Hematopoietic multipotent progenitor cell treated with erythropoietin and hydrocortisone succinate and interleukin-3 and kit ligand, for 15 days (in vitro differentiated cells): ENCODE results near the gene SWAP70.
"Not testable (repeated sequence)": the region's sequence is repeated elsewhere in the genome, so short reads cannot be mapped to it uniquely, and the experiment has no call there.

Experiments used
- DNase-seq: peaks from one replicate; pipeline ENCODE4 v3.0.0-alpha.2; 2015; ENCODE audit warnings: low spot score

Gene SWAP70

DNA sequence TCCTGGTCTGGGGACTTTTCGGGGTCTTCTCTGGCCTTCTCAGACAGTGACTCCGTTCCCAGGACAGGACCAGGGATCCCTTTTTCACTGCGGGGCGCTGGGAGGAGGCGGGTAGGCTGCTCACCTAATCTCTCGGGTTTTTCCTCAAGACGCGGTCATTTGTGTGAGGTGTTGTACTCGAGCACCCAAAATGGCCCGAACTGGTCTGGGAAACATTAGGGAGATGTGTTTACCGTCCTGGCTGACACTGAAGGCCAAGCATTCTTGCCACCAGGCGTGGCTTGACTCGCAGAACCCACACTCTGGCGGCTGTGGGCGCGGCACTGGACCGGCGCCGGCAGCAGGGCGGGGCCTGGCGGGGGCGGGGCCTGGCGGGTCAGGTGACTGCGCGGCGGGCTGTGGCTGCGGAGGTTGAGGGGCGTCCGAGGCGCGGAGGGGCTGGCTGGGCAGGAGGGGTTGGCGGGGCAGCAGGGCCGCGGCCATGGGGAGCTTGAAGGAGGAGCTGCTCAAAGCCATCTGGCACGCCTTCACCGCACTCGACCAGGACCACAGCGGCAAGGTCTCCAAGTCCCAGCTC is at the start of gene SWAP70:
SWAP70 (plus strand) TSS at position 379 of the 577 bp plus-strand sequence; CDS start at position 482, 103 bp downstream.
- peak; percentile 78 for DNase-seq

DNA sequence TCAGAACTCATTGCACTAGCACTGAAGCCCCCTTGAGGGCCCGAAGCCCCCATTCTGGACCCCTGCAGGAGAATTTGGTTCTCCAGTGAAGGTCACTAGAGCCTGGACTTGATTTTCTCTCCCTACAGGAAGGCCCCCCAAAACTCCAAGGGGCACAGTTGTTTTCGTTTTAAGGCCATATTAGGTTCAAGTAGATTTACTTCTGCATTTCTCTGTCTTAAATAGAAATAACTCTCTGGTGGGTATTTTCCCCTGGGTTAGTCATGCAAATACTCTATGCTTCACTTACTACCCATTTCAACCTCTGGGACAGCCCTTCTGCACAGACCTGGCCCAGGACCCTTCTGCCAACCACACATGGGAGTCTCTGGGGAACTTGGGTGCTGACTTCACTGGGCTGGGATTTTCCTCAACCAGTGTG is 48.8 kb upstream of the SWAP70 start:
- no peak for DNase-seq

- DNase-seq: no peak
These were observed 47.7 kb upstream of the SWAP70 start for GRCh38 chr11:9616042-9616675.

- no peak for DNase-seq
These were observed 47.0 kb upstream of the SWAP70 start for GRCh38 chr11:9616858-9617257.

DNA sequence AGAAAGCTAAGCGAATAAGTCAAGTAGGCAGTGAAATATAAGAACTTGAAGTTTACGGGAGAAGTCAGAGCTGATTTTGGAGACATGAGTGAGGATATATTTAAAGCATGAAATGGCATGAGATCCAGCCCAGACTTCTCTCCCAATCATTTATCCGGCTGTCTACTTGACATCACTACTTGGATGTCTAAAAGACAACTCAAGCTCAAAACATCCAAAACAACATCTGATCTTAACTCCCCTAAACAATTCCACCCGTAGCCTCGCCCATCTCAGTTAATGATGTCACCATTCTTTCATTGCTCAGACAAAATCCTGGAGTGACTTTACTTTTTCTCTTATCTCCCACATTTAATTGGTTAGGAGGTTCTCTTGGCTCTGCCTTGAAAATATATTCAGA is 45.9 kb upstream of the SWAP70 start:
- DNase-seq: no peak

- DNase-seq: no peak
These were observed 44.9 kb upstream of the SWAP70 start for GRCh38 chr11:9619004-9619403.

DNA sequence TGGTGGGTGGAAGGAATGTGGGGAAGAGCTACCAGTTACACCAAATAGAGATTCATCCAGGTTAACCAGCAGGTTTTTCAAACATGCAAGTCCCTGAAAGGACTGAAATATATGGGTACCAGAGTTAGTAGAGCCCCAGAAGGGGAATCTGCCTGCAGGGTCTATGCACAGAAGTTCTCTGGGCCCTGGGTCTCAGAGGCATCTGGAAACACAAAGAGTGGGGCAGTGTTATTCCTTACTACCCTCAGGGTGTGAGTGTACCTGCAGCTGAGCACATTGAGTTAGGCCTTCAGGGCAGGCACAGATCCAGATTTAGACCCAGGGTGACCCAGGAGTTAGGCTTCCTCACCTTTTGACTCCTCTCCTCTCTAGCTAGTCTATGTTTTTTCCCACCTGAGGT is 43.9 kb upstream of the SWAP70 start:
- DNase-seq: no peak

DNA sequence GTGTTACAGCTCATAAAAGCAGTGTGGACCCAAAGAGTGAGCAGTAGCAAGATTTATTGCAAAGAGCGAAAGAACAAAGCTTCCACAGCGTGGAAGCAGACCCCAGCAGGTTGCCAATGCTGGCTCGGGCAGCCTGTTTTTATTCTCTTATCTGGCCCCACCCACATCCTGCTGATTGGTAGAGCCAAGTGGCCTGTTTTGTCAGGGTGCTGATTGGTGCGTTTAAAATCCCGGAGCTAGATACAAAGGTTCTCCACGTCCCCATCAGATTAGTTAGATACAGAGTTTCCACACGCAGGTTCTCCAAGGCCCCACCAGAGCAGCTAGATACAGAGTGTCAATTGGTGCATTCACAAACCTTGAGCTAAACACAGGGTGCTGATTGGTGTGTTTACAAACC is 41.5 kb upstream of the SWAP70 start:
- DNase-seq: not testable (repeated sequence)

- DNase-seq: not testable (repeated sequence)
These were observed 40.8 kb upstream of the SWAP70 start for GRCh38 chr11:9623053-9623452.

DNA sequence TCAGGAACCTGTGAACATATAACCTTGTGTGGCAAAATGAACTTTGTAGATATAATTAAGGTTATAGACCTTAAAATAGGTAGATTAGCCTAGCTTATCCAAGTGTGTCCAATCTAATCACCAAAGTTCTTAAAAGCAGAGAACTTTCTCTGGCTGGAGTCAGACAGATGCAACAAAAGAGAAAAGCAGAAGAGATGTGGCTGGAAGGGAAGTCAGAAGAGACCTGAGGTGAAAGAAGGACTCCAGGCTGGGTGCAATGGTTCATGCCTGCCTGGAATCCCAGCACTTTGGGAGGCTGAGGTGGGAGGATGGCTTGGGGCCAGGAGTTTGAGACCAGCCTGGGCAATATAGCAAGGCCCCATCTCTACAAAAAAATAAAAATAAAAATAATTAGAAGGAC is 39.4 kb upstream of the SWAP70 start:
- no peak for DNase-seq

- no peak for DNase-seq
These were observed 38.7 kb upstream of the SWAP70 start for GRCh38 chr11:9625162-9625561.

DNA sequence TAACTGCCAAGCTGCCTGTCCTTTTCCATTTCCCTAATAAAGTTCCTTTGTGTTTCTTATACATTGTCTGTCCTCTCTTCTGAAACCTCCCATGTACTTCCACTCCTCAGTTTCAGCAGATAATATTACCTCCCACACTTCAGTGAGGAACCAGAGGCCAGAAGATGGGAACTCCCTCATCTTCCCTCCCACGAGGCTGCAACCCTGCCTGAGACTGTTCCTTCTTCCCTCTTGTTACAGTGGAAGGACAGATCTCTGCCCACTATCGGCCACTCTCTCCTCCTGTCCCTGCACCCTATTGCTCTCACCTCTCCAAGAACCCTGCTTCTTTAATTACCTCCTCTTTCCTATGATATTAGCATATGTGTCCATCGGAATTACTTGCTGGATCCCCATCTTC is 38.1 kb upstream of the SWAP70 start:
- DNase-seq: no peak

DNA sequence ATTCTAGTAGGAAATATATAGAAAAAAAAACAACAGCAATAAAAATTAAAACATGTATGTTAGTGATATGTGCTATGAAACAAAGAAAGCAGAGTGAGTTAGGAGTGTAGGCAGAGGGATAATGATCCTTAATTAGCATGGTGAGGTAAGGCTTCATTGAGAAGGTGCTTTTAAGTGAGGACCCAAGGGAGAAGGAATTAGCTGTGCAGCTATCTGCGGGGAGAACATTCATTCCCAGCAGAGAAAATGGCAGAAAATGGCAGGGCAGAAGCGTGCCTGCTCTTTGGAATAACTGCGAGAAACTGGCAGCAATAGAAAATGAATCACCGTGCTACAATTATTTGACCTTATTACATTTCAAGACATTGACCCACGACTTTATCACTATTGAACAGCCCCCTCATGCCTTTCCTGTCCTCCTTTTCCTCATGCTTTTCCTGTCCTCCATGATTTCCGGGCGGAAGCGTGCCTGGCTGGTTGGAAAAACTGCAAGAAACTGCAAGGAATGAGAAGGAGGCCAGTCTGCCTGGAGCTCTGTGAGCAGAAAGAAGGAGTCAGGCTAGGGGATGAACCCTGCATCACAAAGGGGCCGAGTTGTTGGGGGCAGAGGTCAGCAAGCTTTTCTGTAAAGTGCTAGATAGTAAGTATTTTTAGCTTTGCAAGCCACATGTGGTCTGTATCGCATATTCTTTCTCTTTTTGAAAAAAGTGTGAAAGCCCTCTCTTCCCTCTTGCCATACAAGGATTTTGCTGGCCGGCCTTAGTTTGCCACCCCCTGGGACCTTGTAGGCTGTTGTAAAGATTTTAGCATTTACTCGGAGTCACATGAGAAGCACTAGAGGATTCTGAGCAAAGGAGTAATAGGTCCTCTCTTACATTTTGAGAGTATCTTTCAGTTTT is 37.1 kb upstream of the SWAP70 start:
- no peak for DNase-seq

- DNase-seq: no peak
These were observed 34.8 kb upstream of the SWAP70 start for GRCh38 chr11:9629064-9629463.

- no peak for DNase-seq
These were observed 30.2 kb upstream of the SWAP70 start for GRCh38 chr11:9633679-9634078.

DNA sequence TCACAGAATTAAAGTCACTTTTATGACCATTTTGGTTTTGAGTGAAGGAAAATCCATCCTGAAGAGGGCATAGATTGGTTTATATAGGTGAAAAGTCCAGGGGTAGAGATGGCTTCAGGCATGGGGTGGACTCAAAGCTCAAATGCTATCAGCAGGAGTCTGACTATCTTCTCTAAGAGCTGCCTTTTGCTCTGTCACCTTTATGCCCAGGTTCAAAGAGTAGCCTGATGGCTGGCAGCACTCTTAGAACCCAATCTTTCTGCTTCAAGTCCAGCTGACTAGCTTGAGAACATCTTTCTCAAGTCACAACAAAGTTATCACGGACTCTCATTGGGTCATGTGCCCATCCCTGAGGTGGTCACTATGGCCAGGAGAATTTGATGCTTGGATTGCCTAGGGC is 27.2 kb upstream of the SWAP70 start:
- DNase-seq: no peak

- no peak for DNase-seq
These were observed 24.8 kb upstream of the SWAP70 start for GRCh38 chr11:9639099-9639498.

DNA sequence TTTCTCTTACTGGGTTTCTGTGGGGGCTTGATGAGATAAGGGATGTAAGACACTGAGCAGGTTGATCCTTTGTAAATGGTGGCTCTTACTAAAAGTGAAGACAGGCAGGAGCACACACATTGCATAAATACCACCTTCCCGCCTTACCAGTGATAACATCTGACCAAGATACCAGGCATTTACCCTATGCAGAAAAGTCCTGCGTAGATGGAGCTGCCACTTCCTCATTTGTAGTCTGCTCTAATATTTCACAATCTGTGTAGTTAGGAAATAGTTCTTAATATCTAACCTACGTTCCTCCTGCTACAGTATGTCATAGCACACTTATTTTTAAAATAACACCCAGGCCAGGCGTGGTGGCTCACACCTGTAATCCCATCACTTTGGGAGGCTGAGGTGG is 23.9 kb upstream of the SWAP70 start:
- no peak for DNase-seq

- no peak for DNase-seq
These were observed 21.0 kb upstream of the SWAP70 start for GRCh38 chr11:9642894-9643293.

- no peak for DNase-seq
These were observed 20.1 kb upstream of the SWAP70 start for GRCh38 chr11:9643751-9644150.

GRCh38 chr11:9645881-9646280 is 18.0 kb upstream of the SWAP70 start:
- no peak for DNase-seq

DNA sequence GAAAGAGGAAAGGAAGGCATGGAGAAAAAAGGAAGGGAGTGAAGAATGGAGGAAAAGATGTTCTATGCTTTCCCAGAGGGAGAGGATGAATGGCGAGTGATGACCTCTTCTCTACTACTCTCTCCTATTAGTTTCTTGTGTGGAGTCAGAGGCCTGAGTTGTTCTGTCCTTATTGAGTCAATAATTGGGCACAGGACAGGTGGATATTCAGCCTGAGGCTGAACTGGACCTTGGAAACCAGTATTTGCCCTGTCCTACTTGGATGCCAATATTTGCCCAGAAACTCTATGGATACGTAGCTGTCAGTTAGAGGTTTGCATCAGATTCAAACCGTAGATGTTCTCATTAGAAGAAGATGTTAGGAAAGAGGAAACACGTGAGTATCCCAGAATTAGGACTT is 17.6 kb upstream of the SWAP70 start:
- DNase-seq: no peak

GRCh38 chr11:9651481-9651880 is 12.4 kb upstream of the SWAP70 start:
- DNase-seq: no peak
